HG02870 (cell line): ENCODE measurements around the gene ANKRD63.
A peak's percentile ranks its signal among the peaks of the same experiment; 100 is the strongest.

Source experiments
- ATAC-seq: cut with Tn5 transposase; IDR thresholded peaks from one replicate; pipeline ENCODE4 v1.9.1; 2021; ENCODE audit warnings: mild to moderate bottlenecking, moderate library complexity; ENCODE audit not compliant: unreplicated experiment

The ANKRD63 gene

DNA sequence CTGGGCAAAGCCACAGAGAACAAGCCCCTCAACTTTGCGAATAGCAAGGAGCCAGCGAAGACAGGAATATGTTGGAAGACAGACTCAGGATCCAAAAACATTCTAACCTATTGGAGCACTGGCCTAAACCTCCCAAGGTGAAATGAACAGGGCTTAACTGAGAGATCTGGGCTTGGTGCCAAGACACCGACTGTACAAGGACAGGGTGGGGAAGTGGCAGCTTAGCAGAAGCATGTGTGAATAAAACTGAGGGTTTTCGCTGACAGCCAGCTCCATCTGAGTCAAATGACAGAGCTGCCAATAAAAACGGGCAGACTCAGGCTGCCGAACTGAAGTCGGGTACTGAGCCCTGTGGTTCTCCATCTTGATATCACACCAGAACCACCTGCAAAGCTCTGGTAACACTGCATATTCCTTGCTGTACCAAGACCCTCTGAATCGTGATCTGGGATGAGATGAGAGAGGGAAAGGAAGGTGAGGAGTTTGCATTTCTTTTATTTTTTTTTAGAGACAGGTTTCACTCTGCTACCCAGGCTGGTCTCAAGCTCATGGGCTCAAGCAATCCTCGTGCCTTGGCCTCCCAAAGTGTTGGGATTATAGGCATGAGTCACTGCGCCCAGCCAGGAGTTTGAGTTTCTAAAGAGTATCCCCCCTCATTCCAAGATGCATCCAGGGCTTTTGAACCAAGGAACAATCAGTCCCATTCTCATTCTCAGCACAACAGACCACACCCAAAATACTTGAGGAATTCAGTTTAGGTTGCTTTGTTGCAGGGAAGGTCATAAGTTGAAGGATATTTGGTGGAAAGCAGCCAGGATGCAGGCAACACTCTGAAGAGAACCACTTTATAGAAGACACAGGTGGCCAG, 30.9 kb upstream of the ANKRD63 start:
- ATAC-seq, result no peak

DNA sequence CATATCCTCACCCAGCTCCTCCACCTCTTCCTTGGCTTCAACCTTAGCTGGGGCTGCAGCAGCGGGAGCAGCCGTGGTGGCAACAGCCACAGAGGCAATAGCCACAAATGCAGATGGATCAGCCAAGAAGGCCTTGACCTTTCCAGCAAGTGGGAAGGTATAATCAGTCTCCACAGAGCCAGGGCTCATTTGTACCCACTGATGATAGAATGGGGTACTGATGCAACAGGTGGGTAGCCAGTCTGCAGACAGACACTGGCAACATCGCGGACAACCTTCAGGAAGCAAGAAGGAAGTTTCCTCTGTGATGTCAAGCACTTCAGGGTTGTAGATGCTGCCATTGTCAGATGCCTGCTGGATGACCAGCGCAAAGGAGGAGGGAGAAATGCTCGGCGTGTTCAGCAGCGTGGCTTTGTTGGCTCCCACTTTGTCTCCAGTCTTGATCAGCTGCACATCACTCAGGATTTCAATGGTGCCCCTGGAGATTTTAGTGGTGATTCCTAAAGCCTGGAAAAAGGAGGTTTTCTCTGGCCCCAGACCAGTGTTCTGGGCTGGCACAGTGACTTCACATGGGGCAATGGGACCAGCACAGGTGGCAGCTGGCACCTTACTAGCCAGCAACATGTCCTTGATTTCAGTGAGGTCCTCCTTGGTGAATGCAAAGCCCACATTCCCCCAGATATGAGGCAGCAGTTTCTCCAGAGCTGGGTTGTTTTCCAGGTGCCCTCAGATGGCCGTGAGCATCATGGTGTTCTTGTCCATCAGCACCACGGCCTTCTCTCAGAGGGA, 29.7 kb upstream of the ANKRD63 start:
- ATAC-seq, result no peak

GRCh38 chr15:40310993-40311392, 28.1 kb upstream of the ANKRD63 start:
- ATAC-seq, result no peak

DNA sequence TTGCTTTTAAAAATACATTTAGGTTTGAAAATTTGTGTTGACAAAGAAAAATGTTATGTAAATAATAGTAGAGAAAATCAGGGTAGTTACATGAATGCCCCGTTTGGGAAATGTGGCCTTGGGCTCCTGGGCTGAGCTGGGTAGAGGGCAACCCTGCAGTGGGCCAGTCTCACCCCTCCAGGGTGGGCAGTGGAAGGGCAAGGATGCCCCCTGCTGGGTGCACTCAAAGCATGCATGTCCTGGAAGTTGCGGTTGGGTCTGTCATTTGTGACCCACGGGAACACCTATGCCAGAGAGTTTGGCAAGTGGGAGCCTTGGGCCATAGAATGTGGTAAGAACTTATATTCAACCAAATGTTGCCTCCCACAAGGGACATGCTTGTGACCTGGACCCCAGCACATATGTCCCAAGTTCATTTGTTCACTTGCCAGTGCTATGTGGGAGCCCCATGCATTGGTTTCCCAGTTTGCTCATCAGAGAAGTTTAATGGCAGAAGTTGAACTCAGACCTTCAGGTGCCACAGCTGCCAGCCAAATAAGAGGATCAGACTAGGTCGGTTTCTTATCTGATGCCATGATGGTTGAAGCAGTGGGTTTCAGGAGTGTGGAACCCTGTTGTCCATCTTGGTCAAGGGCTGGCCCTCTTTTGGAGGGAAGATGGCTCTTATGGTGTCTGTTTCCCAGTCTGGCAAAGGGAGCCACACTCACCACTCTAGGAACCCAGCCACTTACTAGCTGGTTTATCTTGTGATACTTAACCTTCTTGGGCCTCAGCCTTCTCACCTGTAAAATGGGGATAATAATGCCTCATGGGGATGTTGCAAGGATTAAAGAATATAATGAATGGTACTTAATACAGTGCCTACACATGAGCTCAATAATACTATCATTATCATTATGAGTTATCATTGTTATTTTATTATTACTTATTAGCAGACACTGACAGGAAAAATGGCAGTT, 27.4 kb upstream of the ANKRD63 start:
- ATAC-seq, result no peak

DNA sequence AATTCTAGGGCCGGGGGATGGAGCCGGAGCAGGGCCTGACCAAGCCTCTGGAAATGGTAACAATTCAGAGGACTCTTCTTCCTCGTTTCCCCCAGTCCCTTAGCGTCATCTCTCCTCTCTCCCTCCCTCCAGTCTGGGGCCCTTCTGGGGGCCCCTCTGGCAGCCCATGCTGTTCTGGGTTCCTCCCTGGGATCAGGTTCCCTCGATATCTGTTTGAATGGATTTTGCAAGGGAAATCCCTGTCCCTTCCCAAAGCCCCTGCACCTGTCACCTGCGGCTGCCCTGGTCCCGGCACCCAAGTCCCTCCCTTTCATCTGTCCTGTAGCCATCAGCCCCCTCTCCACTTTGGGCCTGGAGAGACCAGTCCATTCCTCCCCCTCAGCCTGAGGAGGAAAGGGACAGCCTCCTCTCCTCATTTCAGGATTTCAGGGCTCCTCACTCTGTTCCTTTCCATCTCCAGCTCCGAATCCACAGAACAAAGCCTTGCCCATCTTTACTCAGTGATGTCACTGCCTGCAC, 26.5 kb upstream of the ANKRD63 start:
- no peak for ATAC-seq

DNA sequence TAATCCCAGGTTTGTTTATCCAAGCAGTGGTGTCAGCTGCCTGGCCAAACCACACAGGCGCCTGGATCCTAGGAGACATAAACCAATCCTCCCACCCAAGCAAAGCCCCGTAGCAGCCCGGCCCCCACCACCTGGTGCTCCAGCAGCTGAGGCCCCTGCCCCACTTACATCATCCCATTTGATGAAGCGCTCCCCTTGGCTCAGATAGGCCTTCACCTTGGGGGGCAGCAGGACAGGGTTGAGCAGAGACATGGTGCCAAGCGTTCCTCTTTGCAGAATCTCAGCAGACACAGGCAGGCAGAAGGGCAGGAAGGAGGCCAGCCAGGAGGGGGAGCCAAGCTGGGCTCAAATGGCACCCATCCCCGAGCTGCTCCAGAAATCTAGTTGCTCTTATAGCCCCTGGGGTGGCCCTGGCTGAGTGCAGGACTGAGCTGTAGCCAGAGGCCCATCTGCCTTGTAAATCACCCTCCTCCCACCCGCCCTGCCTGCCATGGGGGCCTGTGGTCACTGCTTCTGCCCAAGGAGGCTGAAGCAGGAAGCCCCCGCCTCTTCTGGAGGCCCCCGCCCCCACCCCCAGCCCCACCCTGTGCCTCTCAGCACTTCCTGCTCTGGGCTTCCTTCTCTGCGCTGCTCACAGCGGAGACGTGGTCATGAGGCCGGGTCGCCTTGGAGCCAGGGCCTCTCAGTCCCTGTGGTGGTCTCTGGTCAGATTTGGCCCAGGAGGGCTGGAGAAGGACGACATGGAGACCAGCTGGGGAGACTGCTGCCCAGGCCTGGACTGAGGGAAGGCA, 24.8 kb upstream of the ANKRD63 start, which contains the start of gene PLCB2:
TSS of gene PLCB2 (minus strand) at position 515 of the 791 bp plus-strand sequence. CDS start at position 252, 263 bp downstream.
- ATAC-seq, result peak; percentile 59

GRCh38 chr15:40306908-40307307, 24.0 kb upstream of the ANKRD63 start:
- ATAC-seq, result no peak

DNA sequence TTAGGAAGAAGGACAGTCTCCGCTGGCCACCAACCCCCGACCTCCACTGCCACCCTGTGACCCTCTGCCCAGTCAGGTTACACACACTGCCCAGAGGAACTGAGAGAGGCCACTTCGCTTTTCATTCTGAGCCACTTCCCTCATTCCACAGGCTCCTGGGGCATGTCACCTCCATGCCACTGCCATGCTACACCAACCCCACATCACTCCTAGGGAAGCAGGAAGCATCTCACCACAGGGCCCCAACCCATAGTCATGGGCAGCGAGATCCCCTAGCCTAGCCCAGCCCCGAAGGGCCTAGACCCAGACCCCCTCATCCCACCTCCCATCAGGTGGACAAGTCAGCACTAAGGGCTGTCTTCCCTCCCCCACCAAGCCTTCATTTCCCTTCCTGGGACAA, 23.5 kb upstream of the ANKRD63 start:
- no peak for ATAC-seq

DNA sequence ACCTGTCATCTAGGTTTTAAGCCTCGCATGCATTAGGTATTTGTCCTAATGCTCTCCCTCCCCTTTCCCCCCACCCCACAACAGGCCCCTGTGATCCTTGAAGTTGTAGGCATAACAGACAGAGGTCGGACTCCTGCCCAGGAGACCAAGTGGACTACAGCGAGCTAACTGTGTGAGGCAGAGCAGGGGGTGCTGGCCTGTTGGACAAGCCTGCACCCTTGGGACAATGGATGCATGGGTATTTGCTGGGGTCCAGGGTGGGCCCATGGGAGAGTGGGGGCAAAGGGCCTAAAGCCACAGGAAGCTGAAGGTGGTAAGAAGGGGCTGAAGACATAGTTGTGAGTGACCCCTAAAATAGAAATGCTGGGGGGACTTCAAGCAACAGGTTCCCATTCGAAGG, 22.4 kb upstream of the ANKRD63 start:
- ATAC-seq, result no peak

- no peak for ATAC-seq
Observed at GRCh38 chr15:40303576-40303975, 20.7 kb upstream of the ANKRD63 start.

DNA sequence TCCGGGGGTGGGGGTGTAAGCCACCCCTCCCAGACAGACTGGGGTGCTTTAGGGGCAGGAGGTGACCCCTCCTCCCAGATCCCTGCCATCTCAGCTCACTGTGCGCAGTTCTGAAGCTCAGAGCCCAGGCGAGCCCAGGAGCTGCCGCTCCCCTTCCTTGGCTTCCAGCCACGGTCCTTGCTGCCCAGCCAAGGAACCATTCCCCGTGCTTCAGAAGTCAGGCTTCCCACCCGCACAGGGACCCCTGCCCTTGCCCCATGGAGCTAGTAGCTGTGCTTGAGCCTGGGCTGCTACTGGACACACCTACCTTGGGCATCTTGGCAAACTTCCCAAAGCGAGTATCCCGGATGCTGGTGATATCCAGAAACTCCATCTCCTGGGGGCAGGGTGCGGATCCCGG, 20.1 kb upstream of the ANKRD63 start:
- no peak for ATAC-seq

- ATAC-seq, result no peak
Observed at GRCh38 chr15:40302288-40302886, 19.5 kb upstream of the ANKRD63 start.

DNA sequence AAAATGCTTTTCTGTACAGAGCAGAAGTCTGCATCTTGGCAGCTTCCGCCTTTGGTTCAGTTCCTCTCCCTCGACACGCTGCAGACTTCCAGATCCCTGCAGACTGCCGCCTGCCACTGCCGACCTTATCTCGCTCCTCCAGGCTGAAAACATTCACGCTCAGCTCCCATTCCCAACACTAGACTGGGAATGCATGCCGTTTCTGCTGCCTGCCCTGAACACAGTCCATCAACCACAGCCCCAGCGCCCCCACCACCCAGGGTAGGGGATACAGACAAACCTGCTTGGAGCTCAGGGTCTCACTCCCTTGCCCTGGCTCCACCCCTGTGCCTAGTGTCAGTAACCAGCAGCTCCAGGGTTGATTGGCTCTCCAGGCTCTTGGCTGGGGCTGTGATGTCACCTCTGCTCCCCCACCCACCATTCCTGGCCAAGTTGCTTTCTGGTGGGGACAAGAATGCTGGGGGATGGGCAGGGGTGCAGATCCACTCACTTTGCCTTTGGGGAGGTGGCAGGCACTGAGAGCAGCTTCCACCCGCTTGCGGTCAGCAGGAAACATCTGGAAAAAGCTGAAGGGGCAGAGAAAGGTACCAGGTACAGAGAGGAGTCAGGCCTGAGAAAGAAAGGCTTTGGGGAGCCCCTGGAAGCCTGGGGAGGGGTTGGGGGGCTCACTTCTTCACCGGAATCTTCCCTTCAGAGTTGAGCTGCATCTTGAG, 18.8 kb upstream of the ANKRD63 start:
- no peak for ATAC-seq

GRCh38 chr15:40300771-40301170, 17.9 kb upstream of the ANKRD63 start:
- ATAC-seq, result no peak

GRCh38 chr15:40300367-40300766, 17.5 kb upstream of the ANKRD63 start:
- no peak for ATAC-seq

- ATAC-seq, result no peak
Observed at GRCh38 chr15:40298216-40298935, 15.5 kb upstream of the ANKRD63 start.

- ATAC-seq, result no peak
Observed at GRCh38 chr15:40297356-40297755, 14.5 kb upstream of the ANKRD63 start.

GRCh38 chr15:40296561-40297230, 13.8 kb upstream of the ANKRD63 start:
- no peak for ATAC-seq
